ENCODE data around the gene PLTP. TPM values are rescaled to one million over a fixed set of nuclear protein-coding genes. Genes with fewer than 3 reads are reported as not detected.

Gene PLTP
- total RNA-seq, 4 donors from 2014 or later: 49.2 to 138 (median 70.4) TPM

DNA sequence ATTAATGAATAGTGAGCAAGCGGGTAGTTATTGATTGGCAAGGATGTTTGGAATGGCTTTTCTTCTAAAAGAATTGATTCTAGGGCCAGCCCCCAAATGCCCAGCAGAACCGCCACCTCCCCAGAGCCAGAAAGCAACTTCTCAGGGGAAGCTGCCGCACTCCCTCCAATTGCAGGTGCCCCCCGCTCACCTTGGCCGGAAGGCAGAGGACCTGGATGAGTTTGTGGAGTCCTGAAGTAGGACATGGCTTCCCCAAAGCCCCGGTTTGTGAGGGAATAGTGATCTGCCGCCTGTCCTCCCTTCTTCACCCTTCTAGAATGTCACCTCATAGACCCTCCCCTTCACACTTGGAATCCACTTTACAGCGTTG, 24.6 kb downstream of the PLTP start, which contains the start of gene SPATA25:
SPATA25 (minus strand) TSS at position 277 of the 370 bp plus-strand sequence; CDS start at position 245, 32 bp downstream.
- WGBS: 90% methylated on average over 8 of the region's 8 CpGs
- TF ChIP-seq, protein P1, sequence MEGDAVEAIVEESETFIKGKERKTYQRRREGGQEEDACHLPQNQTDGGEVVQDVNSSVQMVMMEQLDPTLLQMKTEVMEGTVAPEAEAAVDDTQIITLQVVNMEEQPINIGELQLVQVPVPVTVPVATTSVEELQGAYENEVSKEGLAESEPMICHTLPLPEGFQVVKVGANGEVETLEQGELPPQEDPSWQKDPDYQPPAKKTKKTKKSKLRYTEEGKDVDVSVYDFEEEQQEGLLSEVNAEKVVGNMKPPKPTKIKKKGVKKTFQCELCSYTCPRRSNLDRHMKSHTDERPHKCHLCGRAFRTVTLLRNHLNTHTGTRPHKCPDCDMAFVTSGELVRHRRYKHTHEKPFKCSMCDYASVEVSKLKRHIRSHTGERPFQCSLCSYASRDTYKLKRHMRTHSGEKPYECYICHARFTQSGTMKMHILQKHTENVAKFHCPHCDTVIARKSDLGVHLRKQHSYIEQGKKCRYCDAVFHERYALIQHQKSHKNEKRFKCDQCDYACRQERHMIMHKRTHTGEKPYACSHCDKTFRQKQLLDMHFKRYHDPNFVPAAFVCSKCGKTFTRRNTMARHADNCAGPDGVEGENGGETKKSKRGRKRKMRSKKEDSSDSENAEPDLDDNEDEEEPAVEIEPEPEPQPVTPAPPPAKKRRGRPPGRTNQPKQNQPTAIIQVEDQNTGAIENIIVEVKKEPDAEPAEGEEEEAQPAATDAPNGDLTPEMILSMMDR (IDR thresholded peaks at IDR 0.05): no peak
- no peak for TF ChIP-seq POLR2A (IDR thresholded peaks at IDR 0.05)
- no peak for TF ChIP-seq POLR2AphosphoS5 (IDR thresholded peaks at IDR 0.05)
- TF ChIP-seq EP300 (IDR thresholded peaks at IDR 0.05): no peak
- Histone ChIP-seq H3K4me1 (peaks cover 29% of the 10 kb centered on the region), H3K4me3 (no peak within 1 kb of the TSS), H3K27me3 (no peaks in the 10 kb centered on the region), H3K36me3 (peaks cover 36% of the 10 kb centered on the region), H3K27ac (no peak within 1 kb of the TSS), H3K9me3 (no peaks in the 10 kb centered on the region)
- no peak for DNase-seq (ENCODE audit: low spot score in 2 of 2)

DNA sequence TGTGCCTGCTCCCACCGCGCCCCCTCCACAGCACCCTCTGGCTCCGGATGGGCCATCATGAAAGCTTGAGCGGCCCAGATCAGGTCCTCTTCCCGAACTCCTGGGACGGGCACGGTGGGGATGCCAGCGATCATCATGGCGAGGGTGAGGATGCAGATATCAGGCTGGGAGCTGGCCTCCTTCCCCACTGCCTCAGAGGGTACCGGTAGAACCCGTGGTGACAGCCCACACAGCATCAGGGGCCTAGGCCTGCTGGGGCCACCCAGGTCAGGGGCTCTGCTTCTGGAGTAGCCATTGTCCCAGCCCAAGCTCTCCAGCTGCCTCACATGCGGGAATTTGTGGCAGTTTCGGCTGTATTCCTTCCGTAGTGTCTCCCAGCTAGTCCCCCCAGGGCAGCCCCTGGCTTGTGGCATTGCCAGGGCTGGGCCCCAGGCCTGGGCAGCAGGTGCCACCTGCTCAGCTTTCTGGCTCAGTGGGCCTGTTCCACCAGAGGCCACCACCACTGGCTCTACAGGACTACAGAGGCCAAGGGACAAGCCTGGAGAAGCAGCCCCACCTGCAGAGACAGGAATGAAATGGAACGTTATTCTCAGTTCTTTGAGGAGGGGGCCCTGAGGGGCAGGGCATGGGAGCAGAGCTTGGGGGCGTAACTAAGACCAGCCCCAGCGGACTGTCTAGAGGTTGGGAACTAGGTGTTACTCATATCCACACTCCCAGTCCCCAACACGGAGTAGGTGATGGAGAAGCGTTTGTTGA, 25.2 kb downstream of the PLTP start:
- 87% methylated on average over 16 of the region's 19 CpGs for WGBS
- no peaks in the 10 kb centered on the region for H3K27me3 ChIP-seq
- peaks cover 37% of the 10 kb centered on the region for H3K36me3 ChIP-seq
- H3K4me3 ChIP-seq: no peak overlapping the region
- H3K4me1 ChIP-seq: peaks cover 29% of the 10 kb centered on the region
- no peak for DNase-seq (ENCODE audit: low spot score in 2 of 2)
- H3K9me3 ChIP-seq: no peaks in the 10 kb centered on the region
- no peak overlapping the region for H3K27ac ChIP-seq
- TF ChIP-seq EP300 (IDR thresholded peaks at IDR 0.05) (no peak), POLR2A (IDR thresholded peaks at IDR 0.05) (no peak), POLR2AphosphoS5 (IDR thresholded peaks at IDR 0.05) (no peak)
- TF ChIP-seq, protein P1 (IDR thresholded peaks at IDR 0.05): no peak

DNA sequence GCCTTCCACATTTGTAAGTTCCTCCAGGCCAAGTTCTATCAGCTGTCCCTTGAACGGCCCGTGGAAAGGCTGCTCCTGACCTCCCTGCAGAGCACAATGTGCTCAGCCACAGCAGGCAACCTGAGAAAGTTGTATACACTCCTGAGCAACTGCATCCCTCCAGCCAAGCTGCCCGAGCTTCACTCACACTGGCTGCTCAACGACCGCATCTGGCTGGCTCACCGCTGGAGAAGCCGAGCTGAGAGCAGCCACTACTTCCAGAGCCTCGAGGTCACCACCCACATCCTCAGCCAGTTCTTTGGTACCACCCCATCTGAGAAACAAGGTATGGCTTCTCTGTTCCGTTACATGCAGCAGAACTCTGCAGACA, 28.9 kb downstream of the PLTP start:
- no peaks in the 10 kb centered on the region for H3K27me3 ChIP-seq
- no peak for DNase-seq (ENCODE audit: low spot score in 2 of 2)
- H3K4me1 ChIP-seq: peaks cover 28% of the 10 kb centered on the region
- no peak overlapping the region for H3K4me3 ChIP-seq
- H3K9me3 ChIP-seq: no peaks in the 10 kb centered on the region
- TF ChIP-seq POLR2A (IDR thresholded peaks at IDR 0.05): no peak
- no peak for TF ChIP-seq POLR2AphosphoS5 (IDR thresholded peaks at IDR 0.05)
- TF ChIP-seq EP300 (IDR thresholded peaks at IDR 0.05): no peak
- TF ChIP-seq, protein P1 (IDR thresholded peaks at IDR 0.05): no peak
- peaks cover 44% of the 10 kb centered on the region for H3K36me3 ChIP-seq
- no peak overlapping the region for H3K27ac ChIP-seq
- 87% methylated on average over 8 of the region's 9 CpGs for WGBS

DNA sequence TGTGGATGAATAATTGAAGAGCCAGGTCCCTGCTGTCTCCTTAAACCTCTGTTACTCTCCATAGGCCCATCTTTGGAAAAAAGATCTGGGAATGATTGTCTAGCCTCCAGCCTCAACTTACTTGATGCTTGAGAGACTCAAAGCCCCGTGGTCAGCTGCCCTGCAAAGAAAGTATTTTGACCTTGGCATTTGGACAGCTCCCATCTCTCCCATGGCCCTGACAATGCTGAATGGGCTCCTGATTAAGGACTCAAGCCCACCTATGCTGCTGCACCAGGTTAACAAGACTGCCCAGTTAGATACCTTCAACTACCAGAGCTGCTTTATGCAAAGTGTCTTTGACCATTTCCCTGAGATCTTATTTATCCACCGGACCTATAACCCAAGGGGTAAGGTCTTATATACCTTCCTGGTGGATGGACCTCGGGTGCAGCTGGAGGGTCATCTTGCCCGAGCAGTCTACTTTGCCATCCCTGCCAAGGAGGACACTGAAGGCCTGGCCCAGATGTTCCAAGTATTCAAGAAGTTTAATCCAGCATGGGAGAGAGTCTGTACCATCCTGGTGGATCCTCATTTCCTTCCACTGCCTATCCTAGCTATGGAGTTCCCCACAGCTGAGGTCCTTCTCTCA, 29.4 kb downstream of the PLTP start:
- peaks cover 28% of the 10 kb centered on the region for H3K4me1 ChIP-seq
- no peak overlapping the region for H3K4me3 ChIP-seq
- DNase-seq (ENCODE audit: low spot score in 2 of 2): no peak
- H3K27me3 ChIP-seq: no peaks in the 10 kb centered on the region
- WGBS: 86% methylated on average over 4 of the region's 4 CpGs
- peaks cover 48% of the 10 kb centered on the region for H3K36me3 ChIP-seq
- no peaks in the 10 kb centered on the region for H3K9me3 ChIP-seq
- no peak for TF ChIP-seq POLR2AphosphoS5 (IDR thresholded peaks at IDR 0.05)
- TF ChIP-seq POLR2A (IDR thresholded peaks at IDR 0.05): no peak
- TF ChIP-seq EP300 (IDR thresholded peaks at IDR 0.05): no peak
- TF ChIP-seq, protein P1 (IDR thresholded peaks at IDR 0.05): no peak
- no peak overlapping the region for H3K27ac ChIP-seq

Data from suprapubic skin (tissue), 4 donors.